Colonic mucosa (tissue), 4 donors: ENCODE results near the gene PCYT1B. TPM values are rescaled to one million over a fixed set of nuclear protein-coding genes. Genes with fewer than 3 reads are reported as not detected.

ENCODE experiments used
- DNase-seq: peaks from one replicate; pipeline ENCODE4 v3.0.0-alpha.2; 2020
- H3K27ac ChIP-seq: fragments of 200-600 bp; one replicate; pipeline ENCODE4 v1.8.0; 2021
- H3K27me3 ChIP-seq: fragments of 200-600 bp; one replicate; pipeline ENCODE4 v1.8.0; 2021
- H3K36me3 ChIP-seq: fragments of 200-600 bp; one replicate; pipeline ENCODE4 v1.8.0; 2021
- H3K4me1 ChIP-seq: fragments of 200-600 bp; one replicate; pipeline ENCODE4 v1.8.0; 2021; ENCODE audit warnings: mild to moderate bottlenecking
- H3K4me3 ChIP-seq: fragments of 200-600 bp; one replicate; pipeline ENCODE4 v1.8.0; 2021
- H3K9ac ChIP-seq, 2 donors: one replicate each; pipeline ENCODE4 v1.7.0; 2013; ENCODE audit warnings: control low read depth in 2 of 2, low read depth in 2 of 2, low read length in 2 of 2
- H3K9me3 ChIP-seq: fragments of 200-600 bp; one replicate; pipeline ENCODE4 v1.8.0; 2021
- CTCF ChIP-seq: fragments of 200-600 bp; IDR thresholded peaks from one replicate; pipeline ENCODE4 v1.8.0; 2022; ENCODE audit warnings: antibody characterized with exemption, mild to moderate bottlenecking
- intact Hi-C: fragments of 100-400 bp; cut with DNase I; formaldehyde crosslinking; loops from one replicate; pipeline ENCODE4 v1.14.1; 2022
- total RNA-seq, 2 donors: library from RNA; stranded (reverse); fragmentation: NEBNext Ultra II Directional in 1 of 2; extraction: Animal tissue kit (Norgen Biotek cat#: 25700) in 1 of 2; gene quantifications; one replicate each; pipeline ENCODE4 v1.2.1, GENCODE V29; 2021
- donor health status: healthy.
- donor health status: DM: no; HTN: no; CAD: no.
- donor health status: DM: no; HTN: no; CAD: no.

Gene PCYT1B
- total RNA-seq, 2 donors from 2014 or later: 0.24 to 0.30 TPM

DNA sequence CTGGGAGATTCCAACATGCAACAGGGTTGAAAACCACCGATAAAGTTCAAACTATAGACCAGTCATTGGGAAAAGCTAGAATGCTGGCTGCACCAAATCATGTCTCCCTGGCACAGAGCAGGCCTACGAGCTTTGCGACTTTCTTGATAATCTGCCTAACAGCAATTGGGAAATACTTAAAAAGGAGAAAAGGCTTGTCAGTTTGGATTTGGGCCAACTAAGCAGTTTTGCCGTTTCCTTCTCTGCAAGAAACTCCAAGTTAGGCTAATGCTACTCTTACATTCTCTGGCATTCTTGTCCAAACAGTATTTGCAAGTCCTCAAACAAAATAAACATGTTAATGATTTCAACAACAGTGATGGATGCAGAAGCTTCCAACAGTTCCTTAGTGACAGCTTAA is 94.1 kb downstream of the PCYT1B start:
- Histone ChIP-seq H3K4me1 (no peaks in the 10 kb centered on the region), H3K4me3 (no peak overlapping the region), H3K27me3 (no peaks in the 10 kb centered on the region), H3K36me3 (no peaks in the 10 kb centered on the region), H3K27ac (no peak overlapping the region), H3K9ac (no peak overlapping the region), H3K9me3 (no peaks in the 10 kb centered on the region)
- DNase-seq: no peak
- intact Hi-C loops: no loop called here
- TF ChIP-seq CTCF: no peak

DNA sequence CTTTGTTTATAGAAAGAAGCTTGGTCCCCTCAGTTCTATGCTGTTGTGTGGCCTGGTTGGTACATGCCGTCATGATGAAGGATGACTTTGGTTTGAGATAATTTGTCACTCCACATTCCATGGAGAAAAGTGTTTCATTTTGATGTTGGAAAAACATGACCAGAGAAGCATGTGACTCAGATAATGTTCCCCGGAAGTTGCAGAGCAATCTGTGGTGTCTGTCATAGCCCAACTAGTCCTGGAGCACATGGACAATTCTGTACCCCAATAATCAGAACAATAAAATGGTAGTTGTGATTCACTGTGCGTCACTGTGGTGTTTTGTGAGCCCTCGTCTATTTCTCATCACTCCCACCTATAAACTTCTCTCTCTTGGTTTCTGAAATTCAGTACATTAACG is 97.0 kb downstream of the PCYT1B start:
- no peak for DNase-seq
- no peak for TF ChIP-seq CTCF
- no peaks in the 10 kb centered on the region for H3K9me3 ChIP-seq
- no peaks in the 10 kb centered on the region for H3K27me3 ChIP-seq
- intact Hi-C loops: no loop called here
- H3K4me3 ChIP-seq: no peak overlapping the region
- H3K4me1 ChIP-seq: no peaks in the 10 kb centered on the region
- H3K9ac ChIP-seq: no peak overlapping the region
- no peak overlapping the region for H3K27ac ChIP-seq
- H3K36me3 ChIP-seq: no peaks in the 10 kb centered on the region

GRCh38 chrX:24547961-24548360 is 99.2 kb downstream of the PCYT1B start:
- H3K27ac ChIP-seq: no peak overlapping the region
- TF ChIP-seq CTCF: no peak
- no peak overlapping the region for H3K4me3 ChIP-seq
- H3K9ac ChIP-seq: no peak overlapping the region
- no peak for DNase-seq
- H3K4me1 ChIP-seq: no peaks in the 10 kb centered on the region
- intact Hi-C loops: no loop called here
- no peaks in the 10 kb centered on the region for H3K36me3 ChIP-seq
- no peaks in the 10 kb centered on the region for H3K9me3 ChIP-seq
- no peaks in the 10 kb centered on the region for H3K27me3 ChIP-seq

- Histone ChIP-seq H3K27me3 (no peaks in the 10 kb centered on the region), H3K36me3 (no peaks in the 10 kb centered on the region), H3K4me3 (no peak overlapping the region), H3K9ac (no peak overlapping the region), H3K9me3 (no peaks in the 10 kb centered on the region), H3K27ac (no peak overlapping the region), H3K4me1 (no peaks in the 10 kb centered on the region)
- intact Hi-C loops: no loop called here
- no peak for DNase-seq
- no peak for TF ChIP-seq CTCF
Observed at GRCh38 chrX:24542756-24543155, 104.4 kb downstream of the PCYT1B start.

GRCh38 chrX:24536551-24536950 is 110.6 kb downstream of the PCYT1B start:
- no peak overlapping the region for H3K27ac ChIP-seq
- no peaks in the 10 kb centered on the region for H3K9me3 ChIP-seq
- H3K27me3 ChIP-seq: no peaks in the 10 kb centered on the region
- TF ChIP-seq CTCF: no peak
- intact Hi-C loops: no loop called here
- no peaks in the 10 kb centered on the region for H3K4me1 ChIP-seq
- H3K9ac ChIP-seq: no peak overlapping the region
- peaks cover 4% of the 10 kb centered on the region for H3K36me3 ChIP-seq
- no peak for DNase-seq
- no peak overlapping the region for H3K4me3 ChIP-seq

- DNase-seq: no peak
- intact Hi-C loops: no loop called here
Observed at GRCh38 chrX:24528605-24529004, 118.5 kb downstream of the PCYT1B start.

More at GRCh38 chrX:24528605-24529004, 118.5 kb downstream of the PCYT1B start:
- Histone ChIP-seq H3K9ac (no peak overlapping the region), H3K27me3 (no peaks in the 10 kb centered on the region), H3K36me3 (no peaks in the 10 kb centered on the region), H3K9me3 (no peaks in the 10 kb centered on the region), H3K4me1 (no peaks in the 10 kb centered on the region), H3K27ac (no peak overlapping the region), H3K4me3 (no peak overlapping the region)
- no peak for TF ChIP-seq CTCF
